HG02588 (cell line): ENCODE data around the gene HOXB7.

Experiments
- ATAC-seq: cut with Tn5 transposase; IDR thresholded peaks from one replicate; pipeline ENCODE4 v1.9.1; 2021; ENCODE audit warnings: mild to moderate bottlenecking, moderate library complexity; ENCODE audit not compliant: unreplicated experiment

The HOXB7 gene

DNA sequence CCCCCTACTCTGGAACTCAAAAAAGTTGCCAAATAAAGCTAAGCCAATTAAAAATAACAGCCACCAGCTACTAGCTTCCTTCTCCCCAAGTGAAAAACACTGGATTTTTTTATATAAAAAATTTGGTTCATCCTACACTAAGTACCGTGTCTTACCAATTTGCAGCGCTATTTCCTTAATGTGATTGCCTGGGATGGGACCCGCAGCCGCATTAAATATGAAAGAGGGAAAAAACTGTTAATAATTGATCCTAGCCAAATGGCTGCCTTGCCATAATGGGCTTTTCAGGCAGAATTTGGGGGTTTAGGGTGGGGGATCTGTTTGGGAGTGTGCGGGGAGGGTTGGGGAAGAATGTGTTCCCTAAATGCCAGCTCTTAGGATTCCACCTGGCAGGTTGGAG, 13.3 kb upstream of the HOXB7 start:
- ATAC-seq, result no peak

DNA sequence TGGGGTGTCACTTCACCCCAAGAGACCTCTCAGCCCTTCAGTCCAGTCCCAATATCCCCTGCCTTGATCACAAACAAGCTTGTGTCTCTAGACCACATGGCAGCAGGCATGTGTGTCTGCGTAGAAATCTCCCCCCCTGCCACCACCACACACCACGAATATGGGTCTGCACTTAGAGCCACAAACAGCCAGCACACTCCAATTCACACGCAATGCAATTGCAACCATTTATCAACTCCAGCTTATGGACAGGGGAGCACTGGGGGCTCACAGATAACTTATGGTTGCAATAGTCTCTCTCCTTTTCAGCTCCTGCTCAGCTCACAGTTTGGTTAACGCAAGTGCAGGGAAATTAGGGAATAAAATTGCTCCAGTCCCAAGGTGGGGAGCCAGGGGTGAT, 12.8 kb upstream of the HOXB7 start:
- ATAC-seq, result no peak

DNA sequence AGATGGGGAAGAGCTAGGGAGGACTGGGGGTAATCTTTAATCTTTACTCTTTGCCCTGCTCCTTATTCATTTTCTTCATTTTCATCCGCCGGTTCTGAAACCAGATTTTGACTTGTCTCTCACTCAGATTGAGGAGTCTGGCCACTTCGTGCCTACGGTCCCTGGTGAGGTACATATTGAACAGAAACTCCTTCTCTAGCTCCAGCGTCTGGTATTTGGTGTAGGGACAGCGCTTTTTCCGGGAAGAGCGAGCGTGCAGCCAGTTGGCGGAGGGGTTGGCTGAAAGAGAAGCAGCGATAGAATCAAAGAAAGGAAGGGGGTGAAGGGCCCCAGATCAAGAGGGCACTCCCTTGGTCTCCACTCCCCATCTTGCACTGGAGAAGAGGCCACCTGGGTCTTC, 12.0 kb upstream of the HOXB7 start:
- ATAC-seq, result no peak

DNA sequence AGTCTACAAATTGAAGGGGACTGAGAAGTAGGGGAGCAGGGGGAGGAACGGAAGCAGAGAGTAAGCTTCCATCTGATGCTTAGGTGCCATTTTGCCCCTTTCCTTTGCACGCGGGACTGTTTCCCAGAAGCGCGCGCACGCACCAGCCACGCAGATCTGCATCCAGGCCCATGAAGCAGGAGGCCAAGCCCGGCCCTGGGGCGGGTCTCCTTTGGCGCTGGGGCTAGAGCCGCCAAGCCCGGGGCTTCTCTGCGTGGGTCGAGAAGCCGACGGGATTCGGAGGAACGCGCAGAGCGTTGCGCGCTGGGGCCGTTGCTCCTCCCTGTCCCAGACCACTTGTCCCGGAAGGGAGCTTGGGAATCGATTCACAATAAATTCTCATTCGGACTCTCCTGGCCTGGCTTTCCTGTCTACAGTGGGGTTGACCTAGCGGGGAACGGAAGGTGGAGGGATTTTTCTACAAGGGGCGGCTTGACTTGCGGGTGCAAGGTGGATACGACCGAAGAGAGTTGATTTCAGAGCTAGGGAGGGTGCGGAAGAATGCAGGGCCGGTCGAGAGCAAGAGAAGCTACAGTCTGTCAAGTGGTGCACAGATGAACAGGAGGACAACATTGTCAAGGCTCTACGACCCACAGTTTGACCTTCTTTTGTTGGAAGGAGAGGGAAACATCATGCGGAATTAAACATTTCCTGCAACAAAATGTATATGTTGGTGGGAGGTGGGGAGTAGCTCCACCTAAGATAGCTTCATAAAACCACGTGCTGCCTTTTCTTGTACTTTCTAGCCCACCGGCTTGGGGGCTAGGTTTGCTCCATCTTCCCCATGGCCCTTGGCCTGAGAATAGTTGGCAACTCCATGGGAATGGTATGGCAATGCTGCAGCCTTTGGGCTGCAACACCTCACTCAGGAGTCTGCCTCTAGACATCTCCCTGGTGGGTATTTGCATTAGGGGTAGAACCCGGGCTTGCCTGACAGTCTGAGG, 10.9 kb upstream of the HOXB7 start:
- no peak for ATAC-seq

DNA sequence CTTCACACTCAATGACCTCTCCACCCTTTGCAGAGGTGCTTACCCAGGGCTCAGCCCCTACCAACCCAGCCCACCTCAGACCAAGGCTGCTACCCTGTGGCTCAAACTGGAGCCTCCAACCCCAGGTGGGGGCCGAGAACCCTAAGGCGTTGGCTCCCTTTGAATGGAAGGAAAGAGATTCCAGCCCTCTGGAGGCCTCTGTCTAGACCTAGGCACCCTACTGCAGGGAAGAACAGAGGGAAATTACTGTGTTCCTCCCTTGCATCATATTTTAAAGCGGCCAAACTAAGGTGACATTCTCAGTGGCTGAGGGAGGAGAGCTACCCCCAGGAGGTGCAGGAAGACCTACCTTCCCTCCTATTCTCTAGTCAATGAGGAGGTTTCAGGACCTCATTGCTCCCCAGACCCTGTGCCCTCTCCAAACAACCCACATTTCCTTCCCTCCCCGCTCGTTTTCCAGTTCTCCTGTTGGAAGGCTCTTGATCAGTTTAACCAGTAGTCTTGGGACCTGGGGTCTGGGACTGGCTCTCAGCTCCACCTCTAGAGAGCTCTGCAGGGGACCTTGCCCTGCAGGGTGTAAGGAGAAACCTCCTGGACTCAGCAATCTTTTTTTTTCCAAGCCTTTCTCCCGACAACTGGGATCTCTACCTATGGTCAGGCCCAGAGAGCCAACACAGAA, 9.8 kb upstream of the HOXB7 start:
- ATAC-seq, result no peak

DNA sequence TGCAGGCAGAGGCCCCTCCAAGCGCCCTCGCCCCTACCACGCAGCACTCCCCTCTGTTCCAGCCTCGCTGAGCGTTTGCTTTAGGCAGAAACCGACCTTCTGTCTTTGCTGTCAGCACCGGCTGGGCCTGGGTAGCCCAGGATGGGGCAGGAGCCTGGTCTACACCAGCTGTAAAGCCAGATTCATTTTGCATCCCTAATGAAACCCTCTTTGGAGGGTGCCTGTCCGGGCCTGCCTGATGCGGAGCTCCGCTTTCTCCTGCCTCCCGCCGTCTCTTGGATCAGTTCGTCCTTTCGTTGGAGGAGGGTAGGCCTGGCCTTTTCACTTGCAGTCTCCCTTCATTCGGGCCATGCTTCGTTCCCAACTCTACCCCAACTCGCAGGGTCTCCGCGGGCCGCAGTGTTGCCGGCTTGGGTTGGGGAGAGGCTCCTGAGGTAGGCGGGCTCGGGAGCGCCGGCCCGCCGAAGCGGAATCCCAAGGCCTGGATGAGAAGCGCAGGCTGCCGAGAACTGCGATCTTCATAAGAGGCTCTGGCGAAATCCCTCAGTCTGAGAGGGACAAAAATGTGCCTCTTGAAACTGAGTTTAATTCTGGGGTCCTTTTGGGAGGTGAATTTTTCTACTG, 9.1 kb upstream of the HOXB7 start:
- ATAC-seq, result no peak

DNA sequence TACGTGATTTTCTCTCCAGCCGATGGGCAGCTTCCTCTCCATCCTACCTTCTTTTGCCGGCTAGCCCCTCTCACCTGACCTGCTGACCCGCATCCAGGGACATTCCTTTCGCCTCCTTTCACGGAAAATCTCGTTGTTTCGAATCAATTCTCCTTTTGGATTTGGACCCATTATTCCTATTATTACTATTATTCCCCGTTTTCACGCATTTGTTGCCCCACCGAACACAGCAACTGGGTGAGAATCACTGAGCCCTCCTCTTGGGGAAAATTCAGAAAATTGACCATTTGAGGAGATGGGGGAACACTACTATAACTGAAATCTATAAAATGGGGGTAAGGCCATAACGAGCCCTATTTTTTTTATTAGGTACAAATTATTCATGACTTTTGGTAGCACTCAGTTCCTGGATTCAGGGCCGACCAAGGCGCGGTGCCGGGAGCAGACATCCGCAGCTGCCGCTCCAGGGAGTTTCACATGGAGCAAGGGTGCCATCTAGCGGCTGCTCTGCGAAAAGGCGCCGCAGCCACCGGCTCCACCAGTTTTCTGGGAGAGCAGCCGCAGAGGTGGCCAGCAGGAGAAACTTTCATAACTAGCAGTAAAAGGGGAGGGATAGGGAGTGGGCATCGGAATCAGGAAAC, 7.6 kb upstream of the HOXB7 start:
- no peak for ATAC-seq

DNA sequence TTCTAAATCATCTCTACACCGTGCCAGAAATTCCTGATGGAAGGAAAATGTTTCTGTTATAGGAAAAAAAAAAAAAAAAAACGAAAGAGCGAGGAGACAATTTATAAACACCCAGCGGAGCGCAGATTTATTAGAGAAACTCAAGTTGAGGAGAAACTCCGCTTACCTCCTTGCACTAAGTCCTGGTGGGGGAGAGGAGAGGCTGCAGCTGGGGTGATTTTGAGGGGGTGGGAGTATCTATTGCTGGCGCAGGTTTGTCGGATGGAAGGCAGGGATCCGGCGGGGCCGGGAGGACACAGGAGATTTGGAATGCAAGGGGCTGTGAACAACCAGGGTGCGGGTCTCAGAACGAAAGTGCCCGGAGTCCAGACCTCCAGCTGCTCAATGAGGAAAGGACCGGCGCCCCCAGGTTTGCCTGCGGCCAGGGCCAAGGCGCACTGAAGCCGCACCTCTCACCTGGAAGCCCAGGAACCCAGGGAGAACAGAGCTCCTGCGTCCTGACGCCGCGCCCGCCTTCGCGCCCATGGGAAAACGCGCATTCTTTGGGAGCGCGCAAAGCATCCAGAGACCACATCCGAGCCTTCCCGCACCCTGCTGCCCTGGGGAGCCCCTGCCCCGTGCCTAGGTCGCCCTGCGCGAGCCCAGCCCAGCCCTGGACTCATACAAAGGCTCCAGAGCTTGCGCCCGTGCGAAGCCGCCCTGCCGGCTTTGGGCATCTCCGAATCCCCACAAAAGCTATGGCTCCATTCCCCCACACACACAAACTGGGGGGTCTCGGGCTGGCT, 6.8 kb upstream of the HOXB7 start:
- no peak for ATAC-seq

DNA sequence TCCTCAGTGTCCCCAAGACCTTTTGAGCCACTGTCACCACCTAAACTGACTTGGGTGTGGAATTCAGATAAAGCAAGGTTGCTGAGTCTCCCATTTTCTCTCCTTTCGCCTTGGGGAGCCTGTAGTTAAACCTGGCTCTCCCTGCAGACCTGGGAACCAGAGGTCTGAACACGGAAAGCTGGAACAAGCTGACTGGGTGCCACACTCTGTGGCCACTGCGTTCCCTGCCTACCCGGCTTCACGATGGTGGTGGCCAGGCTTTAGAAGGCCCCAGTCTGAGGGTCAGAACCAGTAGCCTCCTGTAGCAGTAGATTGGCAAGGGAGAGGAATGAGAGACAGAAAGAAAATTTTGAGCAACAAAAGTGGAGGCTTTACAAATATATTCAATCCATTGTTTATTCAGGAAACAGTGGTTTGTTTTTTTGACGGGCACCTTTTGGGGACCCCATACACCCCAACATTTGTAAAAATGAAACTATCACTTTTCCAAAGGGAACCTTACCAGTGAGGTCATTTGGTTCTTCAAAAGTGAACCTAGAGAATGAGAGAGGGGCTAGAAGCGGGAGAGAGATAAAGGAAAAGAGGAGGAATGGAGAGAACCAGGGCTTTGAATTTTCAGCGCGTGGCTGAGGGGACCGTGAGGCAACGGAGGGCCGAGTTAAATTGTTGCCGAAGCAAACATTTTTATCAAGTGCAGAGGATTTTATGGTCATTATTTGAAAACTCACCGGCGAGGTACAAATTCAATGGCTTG, 6.1 kb upstream of the HOXB7 start:
- no peak for ATAC-seq

DNA sequence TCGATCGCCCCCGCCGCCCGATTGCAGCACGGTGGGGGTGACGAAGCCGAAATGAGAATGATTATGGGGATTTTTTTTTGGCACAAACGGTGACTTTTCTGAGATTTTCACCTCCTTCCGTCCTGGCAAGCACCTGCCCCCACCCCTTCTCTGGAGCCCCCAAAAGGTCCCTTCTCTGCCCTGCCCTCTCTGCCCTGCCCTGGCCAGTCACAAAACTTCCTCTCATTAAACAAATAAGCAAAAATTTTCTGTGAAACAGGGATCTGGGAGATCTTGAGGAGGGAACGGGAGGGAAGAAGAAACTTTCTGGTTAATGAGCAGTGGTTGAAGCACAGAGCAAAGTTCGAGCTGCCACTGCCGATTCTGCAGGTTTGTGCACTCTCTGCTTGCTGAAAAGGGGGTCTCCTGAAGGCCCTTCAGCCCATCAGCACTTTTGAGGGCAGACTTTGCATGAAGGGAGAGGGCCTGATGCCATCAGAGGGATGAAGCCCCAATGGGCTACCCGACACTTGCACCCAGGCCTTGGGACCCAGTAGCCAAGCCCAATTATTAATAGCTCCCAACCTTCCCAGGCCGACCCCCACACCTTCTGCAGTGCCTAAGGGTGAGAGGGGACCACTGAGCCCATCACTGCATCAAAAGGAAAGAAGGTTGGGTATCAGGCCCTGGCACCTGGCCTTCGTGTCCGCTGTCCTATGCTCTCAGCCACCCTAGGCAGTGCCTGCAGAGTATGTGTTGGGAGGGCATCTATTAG, 5.3 kb upstream of the HOXB7 start:
- ATAC-seq, result no peak

DNA sequence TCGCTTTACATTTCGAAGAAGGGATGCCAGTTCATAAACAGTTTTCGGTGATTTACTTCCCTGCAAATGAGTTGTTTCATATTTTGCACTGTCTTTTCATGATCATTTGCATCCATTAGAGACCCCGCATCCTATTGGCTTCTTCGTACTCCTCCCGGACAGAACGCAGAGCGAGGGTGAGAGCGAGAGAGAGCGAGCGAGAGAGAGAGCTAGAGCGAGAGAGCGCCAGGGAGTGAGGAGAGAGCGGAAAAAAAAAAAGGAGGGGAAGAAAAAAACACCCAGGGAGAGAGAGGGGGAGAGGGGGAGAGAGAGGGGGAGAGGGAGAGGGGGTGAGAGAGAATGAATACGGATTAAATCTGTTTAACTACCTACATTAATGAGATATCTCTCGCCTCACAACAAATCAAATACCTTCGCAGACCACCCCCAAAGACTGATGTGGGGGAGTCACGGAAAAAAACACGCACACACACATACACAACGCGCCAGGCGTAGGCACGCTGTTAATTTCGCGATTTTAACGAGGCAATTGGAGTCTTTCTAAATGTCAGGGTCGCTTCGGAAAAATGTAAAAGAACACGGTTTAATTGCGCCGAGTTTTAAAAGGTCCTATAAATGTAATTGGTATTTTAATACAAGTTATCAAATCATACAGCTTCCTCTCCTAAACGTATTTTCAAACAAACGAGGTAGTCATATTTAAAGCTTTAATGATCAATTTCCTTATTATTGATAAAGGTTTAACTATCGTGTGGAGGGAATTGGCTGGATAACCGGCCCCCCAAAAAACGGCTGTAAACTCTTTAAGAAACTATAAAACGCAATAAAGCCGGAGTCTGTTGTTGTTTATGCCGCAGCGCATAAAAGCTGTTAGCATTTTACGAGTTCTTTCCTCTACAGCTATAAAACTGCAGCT, 4.5 kb upstream of the HOXB7 start, which contains the start of gene HOXB8:
Gene HOXB8 (minus strand): TSS at position 246 of the 916 bp plus-strand sequence. CDS start 588 bp downstream, outside the sequence.
- ATAC-seq, result no peak

DNA sequence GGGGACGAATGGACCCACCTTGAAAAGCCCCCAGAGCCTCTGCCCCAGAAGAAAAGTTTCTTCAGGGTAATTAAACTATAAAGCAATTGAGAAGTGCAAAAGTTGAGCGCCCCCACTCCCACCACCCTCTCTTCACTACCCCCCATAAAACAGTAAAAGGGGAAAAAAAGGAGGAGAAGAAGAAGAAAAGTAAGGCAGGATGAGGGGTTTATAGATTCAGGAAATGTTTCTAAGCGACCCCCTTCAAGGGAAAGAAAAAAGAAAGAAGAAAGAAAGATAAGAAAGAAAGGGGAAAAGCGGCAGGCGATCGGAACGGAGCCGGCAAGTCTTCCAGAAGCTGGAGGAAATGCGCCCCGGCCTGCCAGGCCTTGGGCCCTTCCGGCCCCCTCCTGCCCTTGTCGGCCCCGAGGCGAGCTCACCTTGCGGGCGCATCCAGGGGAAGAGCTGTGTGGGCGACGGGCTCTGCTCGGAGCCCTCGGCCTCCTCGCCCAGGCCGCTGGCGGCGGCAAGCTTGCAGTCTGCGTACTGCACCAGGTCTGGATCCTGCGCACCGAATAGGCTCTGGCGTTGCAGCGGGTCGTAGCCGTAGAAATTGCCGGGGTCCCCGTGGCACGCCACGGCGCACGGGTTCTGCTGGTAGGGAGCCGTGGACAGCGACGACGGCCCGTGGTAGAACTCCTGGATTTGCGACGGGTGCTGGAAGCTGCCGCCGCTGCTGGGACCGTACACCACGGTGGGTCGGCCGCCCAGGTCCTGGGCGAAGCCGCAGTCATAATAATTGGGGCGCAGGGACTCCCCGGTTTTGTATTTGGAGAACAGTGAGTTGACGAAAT, 3.3 kb upstream of the HOXB7 start:
- ATAC-seq, result no peak

DNA sequence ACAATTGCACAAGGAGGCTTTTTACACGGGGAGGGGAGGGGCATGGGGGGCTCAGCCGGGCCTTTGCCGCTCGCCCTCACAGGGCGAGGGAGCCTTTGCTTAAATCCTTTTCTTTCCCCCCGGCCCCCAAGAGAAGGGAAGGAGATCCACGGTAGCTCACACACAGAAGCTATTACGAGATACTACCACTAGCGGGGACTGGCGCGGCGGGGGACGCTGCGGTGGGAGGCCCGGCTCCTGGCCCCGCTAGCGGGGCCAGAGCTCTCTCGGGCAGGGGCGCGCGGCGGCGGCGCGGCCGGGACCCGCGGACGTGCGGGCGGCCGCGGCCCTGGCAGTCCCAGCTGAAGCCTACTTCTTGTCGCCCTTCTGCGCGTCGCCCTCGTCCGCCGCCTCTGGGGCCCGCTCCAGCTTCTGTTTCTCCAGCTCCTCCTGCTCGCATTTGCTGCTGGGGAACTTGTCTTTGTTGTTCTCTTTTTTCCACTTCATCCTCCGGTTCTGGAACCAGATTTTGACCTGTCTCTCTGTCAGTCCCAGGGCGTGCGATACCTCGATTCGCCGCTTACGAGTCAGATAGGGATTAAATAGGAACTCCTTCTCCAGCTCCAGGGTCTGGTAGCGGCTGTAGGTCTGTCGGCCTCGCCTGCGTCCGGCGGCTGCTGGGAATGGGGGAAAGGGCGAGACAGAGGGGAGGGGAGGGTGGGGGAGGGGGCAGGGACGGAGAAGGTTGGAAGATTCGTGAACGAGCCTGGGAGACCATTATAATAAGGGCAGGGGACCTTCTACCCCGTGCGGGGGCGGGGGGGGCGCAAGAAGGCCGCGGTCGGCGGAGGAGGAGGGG, 2.3 kb upstream of the HOXB7 start:
- no peak for ATAC-seq

DNA sequence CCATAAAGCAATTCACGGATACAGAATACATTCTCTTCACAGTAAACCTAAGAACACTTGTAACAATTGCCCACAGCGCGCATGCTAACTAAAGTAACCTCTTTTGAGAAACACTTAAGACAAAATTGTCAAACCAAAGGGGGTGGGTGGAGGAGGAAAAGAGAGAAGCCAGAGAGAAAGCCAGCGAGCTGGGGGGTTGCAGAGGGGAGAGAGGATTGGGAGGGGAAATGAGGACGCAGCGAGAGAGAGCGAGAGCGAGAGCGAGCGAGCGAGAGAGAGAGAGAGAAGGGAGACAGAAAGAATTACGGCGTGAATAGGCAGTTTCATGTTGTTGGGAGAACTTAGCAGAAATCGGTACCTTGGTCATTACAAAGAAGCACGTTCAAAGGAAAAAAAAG, 1.6 kb upstream of the HOXB7 start:
- no peak for ATAC-seq

DNA sequence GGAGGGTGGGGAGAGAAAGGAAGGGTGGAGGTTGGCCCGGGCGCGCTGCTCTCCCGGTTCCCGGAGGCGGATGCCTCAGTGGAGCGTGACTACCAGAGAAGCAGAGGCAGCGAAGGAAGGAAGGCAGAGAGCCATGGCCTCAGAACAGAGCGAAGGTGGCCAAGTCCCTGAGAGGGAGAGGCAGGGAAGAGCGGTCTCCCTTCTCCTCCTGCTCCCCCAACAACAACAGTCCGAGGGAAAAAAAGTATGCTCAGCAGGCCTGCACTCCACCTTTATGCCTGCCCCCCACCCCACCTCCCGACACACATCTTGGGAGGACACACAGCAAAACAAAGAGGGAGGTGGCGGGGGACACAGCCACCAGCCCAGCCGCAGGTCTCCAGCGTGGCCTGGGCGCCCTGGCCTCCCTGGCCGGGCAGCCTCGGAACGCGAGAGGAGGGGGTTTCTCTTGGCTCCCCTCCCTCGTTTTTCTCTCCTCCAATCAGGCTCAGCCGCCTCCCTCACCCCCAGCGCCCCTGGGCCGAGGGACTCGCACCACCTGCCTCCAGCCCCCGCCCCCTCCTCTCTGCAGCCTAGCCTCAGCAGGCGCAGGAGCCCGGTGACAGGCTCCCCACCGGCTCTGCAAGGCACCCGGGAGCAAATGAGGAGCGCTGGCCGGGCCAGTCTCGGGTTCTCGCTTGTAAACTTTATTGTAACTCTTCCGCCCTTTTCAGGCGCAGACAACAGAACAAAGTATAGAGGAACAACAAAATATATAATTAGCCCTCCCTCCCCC, 1.1 kb upstream of the HOXB7 start:
- ATAC-seq, result no peak
